ENCODE data around the gene CYB561D2.

DNA sequence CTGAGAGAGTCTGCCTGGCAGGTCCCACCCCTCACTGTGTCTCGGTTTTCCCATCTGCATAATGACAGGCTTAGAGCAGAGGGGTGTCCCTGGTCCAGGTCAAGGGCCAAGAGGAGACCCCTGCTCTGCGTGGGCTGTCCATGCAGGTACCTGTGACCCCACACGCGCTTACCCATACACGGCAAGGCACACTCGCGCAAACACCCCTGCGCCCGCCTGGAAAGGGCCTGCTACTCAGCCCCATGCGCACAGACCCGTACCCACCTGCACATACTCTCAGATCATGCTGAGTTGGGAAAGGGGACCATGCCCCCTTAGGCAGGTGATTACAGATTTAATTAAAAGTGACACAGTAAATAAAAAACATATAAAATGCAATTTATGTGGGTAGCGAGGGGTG lies 32.1 kb downstream of the CYB561D2 start:
- TF ChIP-seq, protein P1, sequence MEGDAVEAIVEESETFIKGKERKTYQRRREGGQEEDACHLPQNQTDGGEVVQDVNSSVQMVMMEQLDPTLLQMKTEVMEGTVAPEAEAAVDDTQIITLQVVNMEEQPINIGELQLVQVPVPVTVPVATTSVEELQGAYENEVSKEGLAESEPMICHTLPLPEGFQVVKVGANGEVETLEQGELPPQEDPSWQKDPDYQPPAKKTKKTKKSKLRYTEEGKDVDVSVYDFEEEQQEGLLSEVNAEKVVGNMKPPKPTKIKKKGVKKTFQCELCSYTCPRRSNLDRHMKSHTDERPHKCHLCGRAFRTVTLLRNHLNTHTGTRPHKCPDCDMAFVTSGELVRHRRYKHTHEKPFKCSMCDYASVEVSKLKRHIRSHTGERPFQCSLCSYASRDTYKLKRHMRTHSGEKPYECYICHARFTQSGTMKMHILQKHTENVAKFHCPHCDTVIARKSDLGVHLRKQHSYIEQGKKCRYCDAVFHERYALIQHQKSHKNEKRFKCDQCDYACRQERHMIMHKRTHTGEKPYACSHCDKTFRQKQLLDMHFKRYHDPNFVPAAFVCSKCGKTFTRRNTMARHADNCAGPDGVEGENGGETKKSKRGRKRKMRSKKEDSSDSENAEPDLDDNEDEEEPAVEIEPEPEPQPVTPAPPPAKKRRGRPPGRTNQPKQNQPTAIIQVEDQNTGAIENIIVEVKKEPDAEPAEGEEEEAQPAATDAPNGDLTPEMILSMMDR (IDR thresholded peaks at IDR 0.05; ENCODE audit: low read length) = no peak
- TF ChIP-seq EZH2 (IDR thresholded peaks at IDR 0.05; ENCODE audit: borderline replicate concordance, low read length) = no peak
